Astrocyte (in vitro differentiated cells and primary cell): Measurements from ENCODE around the gene ZNF609. TPM values are rescaled to one million over a fixed set of nuclear protein-coding genes. Genes with fewer than 3 reads are reported as not detected.

Source experiments
- DNase-seq: peaks from one replicate; pipeline ENCODE4 v3.0.0-alpha.2; 2010; ENCODE audit warnings: low read depth
- FAIRE-seq: peaks from 2 replicates; lab custom pipeline; 2011; peaks lifted over from hg19 to GRCh38; lab: Jason Lieb, UNC
- H2AFZ ChIP-seq: 2 replicates; pipeline ENCODE4 v1.6.0; 2012; ENCODE audit warnings: low read depth, low read length, inconsistent platforms
- H3K27ac ChIP-seq: 2 replicates; pipeline ENCODE4 v1.5.1; 2011; ENCODE audit warnings: low read depth, low read length, inconsistent platforms
- H3K27me3 ChIP-seq: 2 replicates; pipeline ENCODE4 v1.6.0; 2011; ENCODE audit warnings: low read length, inconsistent platforms; ENCODE audit not compliant: insufficient read depth
- H3K36me3 ChIP-seq: 2 replicates; pipeline ENCODE4 v1.5.1; 2011; ENCODE audit warnings: low read length, inconsistent platforms; ENCODE audit not compliant: insufficient read depth
- H3K4me1 ChIP-seq: 2 replicates; pipeline ENCODE4 v1.5.1; 2011; ENCODE audit warnings: low read length, inconsistent platforms; ENCODE audit not compliant: insufficient read depth
- H3K4me2 ChIP-seq: 2 replicates; pipeline ENCODE4 v1.6.0; 2012; ENCODE audit warnings: low read length, inconsistent platforms
- H3K4me3 ChIP-seq: 2 replicates; pipeline ENCODE4 v1.5.1; 2011; ENCODE audit warnings: low read depth, mild to moderate bottlenecking, low read length, inconsistent platforms; ENCODE audit not compliant: insufficient read depth
- H3K79me2 ChIP-seq: 2 replicates; pipeline ENCODE4 v1.6.0; 2012; ENCODE audit warnings: mild to moderate bottlenecking, low read length, inconsistent platforms; ENCODE audit not compliant: insufficient read depth
- H3K9ac ChIP-seq: 2 replicates; pipeline ENCODE4 v1.6.0; 2012; ENCODE audit warnings: mild to moderate bottlenecking, low read length, inconsistent platforms
- H3K9me3 ChIP-seq: 2 replicates; pipeline ENCODE4 v1.5.1; 2012; ENCODE audit warnings: low read depth, mild to moderate bottlenecking, low read length, inconsistent platforms; ENCODE audit not compliant: insufficient read depth
- H4K20me1 ChIP-seq: 2 replicates; pipeline ENCODE4 v1.6.0; 2012; ENCODE audit warnings: low read length, inconsistent platforms; ENCODE audit not compliant: insufficient read depth
- H3K27ac Mint-ChIP-seq: one replicate; pipeline ENCODE4 v1.8.0; 2021; ENCODE audit warnings: mild to moderate bottlenecking, mixed read lengths; ENCODE audit not compliant: unreplicated experiment
- H3K27me3 Mint-ChIP-seq: one replicate; pipeline ENCODE4 v1.8.0; 2021; ENCODE audit warnings: low read depth, mixed read lengths; ENCODE audit not compliant: unreplicated experiment
- H3K36me3 Mint-ChIP-seq: one replicate; pipeline ENCODE4 v1.8.0; 2021; ENCODE audit warnings: low read depth, mixed read lengths; ENCODE audit not compliant: unreplicated experiment
- H3K4me1 Mint-ChIP-seq: one replicate; pipeline ENCODE4 v1.8.0; 2021; ENCODE audit warnings: low read depth, mixed read lengths; ENCODE audit not compliant: unreplicated experiment
- H3K4me3 Mint-ChIP-seq: one replicate; pipeline ENCODE4 v1.8.0; 2021; ENCODE audit warnings: mild to moderate bottlenecking, moderate library complexity, mixed read lengths; ENCODE audit not compliant: unreplicated experiment
- H3K9me3 Mint-ChIP-seq: one replicate; pipeline ENCODE4 v1.8.0; 2021; ENCODE audit warnings: mild to moderate bottlenecking, mixed read lengths; ENCODE audit not compliant: unreplicated experiment
- EZH2 ChIP-seq: IDR thresholded peaks from 2 replicates; pipeline ENCODE4 v1.6.1; 2012; ENCODE audit warnings: mild to moderate bottlenecking, low read length, inconsistent platforms; ENCODE audit not compliant: insufficient read depth
- total RNA-seq: library from RNA; stranded (reverse); gene quantifications from 2 replicates; pipeline ENCODE4 v1.2.1, GENCODE V29; 2021
- TF ChIP-seq, protein P1 (sequence below): IDR thresholded peaks from 2 replicates; pipeline ENCODE4 v1.5.1; 2011; ENCODE audit warnings: low read depth, mild to moderate bottlenecking, inconsistent platforms, low read length, moderate library complexity; ENCODE audit not compliant: insufficient read depth

The ZNF609 gene
- total RNA-seq, 1 donor from 2014 or later = 38.5 TPM

DNA sequence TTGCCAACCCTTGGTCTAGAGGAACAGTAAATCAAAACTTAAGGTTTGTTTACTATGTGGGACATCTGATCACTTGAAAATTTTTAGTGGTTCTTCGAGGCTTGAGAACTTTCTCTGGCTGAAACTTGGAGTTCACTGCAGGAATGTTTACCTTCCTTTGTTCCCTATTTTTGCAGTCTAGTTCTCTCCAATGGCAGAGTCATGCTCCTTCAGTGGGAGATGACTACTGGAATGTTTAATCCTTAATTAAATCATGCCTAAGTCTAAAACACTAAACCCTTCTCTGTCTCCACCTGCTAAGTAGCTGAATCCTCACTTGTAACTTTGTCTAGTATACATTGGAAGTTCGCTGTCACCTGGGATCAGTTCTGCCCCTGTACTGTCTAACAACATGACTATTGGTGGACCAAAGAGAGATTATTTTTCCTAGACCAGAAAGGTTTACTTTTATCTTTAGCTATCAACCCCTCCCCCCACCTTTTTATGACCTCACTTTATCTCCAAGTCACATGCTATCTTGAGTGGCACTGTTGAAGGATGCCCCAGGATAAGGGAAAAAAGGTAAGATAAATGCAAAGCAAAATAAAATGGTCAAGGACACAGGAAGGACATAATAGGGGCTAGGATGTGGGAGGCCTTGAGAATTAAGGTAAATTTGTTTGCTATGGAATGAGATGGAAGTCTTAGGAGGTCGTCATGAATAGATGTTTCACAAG lies 1.2 kb upstream of the ZNF609 start:
- Histone ChIP-seq H3K27ac (no peak overlapping the region), H3K4me2 (no peak overlapping the region), H3K36me3 (peaks cover 13% of the 10 kb centered on the region), H3K27me3 (no peaks in the 10 kb centered on the region), H3K4me3 (no peak overlapping the region), H3K4me1 (peaks cover 26% of the 10 kb centered on the region), H3K9me3 (no peaks in the 10 kb centered on the region), H4K20me1 (peaks cover 29% of the 10 kb centered on the region), H3K79me2 (peaks cover 33% of the 10 kb centered on the region), H2AFZ (no peak overlapping the region), H3K9ac (no peak overlapping the region)
- H3K4me1 Mint-ChIP-seq = peaks cover 28% of the 10 kb centered on the region
- H3K27ac Mint-ChIP-seq = no peak overlapping the region
- no peak for TF ChIP-seq EZH2
- TF ChIP-seq, protein P1, sequence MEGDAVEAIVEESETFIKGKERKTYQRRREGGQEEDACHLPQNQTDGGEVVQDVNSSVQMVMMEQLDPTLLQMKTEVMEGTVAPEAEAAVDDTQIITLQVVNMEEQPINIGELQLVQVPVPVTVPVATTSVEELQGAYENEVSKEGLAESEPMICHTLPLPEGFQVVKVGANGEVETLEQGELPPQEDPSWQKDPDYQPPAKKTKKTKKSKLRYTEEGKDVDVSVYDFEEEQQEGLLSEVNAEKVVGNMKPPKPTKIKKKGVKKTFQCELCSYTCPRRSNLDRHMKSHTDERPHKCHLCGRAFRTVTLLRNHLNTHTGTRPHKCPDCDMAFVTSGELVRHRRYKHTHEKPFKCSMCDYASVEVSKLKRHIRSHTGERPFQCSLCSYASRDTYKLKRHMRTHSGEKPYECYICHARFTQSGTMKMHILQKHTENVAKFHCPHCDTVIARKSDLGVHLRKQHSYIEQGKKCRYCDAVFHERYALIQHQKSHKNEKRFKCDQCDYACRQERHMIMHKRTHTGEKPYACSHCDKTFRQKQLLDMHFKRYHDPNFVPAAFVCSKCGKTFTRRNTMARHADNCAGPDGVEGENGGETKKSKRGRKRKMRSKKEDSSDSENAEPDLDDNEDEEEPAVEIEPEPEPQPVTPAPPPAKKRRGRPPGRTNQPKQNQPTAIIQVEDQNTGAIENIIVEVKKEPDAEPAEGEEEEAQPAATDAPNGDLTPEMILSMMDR = no peak
- H3K4me3 Mint-ChIP-seq = peak overlapping the region; percentile 80
- FAIRE-seq = no peak
- DNase-seq = no peak
- H3K9me3 Mint-ChIP-seq = no peaks in the 10 kb centered on the region
- H3K36me3 Mint-ChIP-seq = peaks cover 2% of the 10 kb centered on the region
- no peaks in the 10 kb centered on the region for H3K27me3 Mint-ChIP-seq

DNA sequence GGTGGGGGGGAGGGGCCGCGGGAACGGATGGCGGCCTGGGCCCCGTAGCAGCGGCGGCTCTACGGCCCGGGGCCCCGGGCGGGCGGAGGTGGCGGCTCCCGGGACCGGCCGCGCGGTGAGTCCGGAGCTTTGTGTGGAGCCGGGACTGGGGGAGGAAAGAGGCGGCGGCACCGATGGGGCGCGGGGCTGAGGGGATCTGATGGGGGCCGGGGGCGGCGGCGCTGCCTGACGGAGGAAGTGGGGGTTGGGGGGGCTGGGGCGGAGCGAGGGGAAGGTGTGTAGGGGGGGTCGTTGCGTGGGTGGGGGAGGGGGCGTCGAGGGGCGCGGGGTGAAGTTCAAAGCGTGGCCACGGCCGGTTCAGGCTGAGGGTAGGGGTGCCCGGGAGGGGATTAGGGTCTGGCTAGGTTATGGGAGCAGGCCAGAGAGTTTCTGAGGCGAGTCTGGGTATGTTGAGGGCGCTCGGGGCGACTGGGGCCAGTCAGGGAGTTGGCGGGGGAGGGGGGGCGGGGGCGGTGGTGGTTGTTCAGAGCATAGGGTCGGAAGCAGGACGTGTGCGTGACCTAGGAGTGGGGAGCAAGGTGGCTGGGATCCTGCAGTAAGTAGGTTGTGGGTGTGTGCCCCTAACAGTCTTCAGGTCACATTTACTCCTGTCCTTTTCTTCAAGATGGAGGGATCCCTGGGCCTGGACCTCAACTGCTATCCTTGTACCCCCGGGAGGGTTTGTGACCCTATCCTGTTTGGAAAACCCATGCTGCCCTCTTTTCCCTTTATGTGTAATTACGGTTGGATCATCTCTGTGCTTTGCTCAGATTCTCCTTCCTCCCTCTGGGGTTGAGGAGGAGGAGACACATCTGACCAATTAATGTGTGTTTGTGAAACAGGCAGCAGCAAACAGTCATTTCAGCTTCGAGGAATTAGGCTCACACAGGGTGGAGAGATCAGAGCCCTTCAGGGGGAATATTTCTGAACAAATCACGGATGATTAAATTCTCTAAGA lies 644 bp downstream of the ZNF609 start:
- Mint-ChIP-seq H3K4me3 (peak overlapping the region; percentile 87), H3K27ac (peak overlapping the region; percentile 56), H3K9me3 (no peaks in the 10 kb centered on the region), H3K36me3 (peaks cover 2% of the 10 kb centered on the region), H3K4me1 (peaks cover 36% of the 10 kb centered on the region), H3K27me3 (no peaks in the 10 kb centered on the region)
- peaks cover 26% of the 10 kb centered on the region for H3K4me1 ChIP-seq
- peak overlapping the region; percentile 8 for H2AFZ ChIP-seq
- no peaks in the 10 kb centered on the region for H3K27me3 ChIP-seq
- H3K4me2 ChIP-seq = peak overlapping the region; percentile 92
- peaks cover 5% of the 10 kb centered on the region for H3K36me3 ChIP-seq
- peak overlapping the region; percentile 82 for H3K9ac ChIP-seq
- H3K27ac ChIP-seq = peak overlapping the region; percentile 48
- no peaks in the 10 kb centered on the region for H3K9me3 ChIP-seq
- FAIRE-seq (peak; percentile 23), DNase-seq (peak; percentile 74)
- H3K79me2 ChIP-seq = peaks cover 51% of the 10 kb centered on the region
- H3K4me3 ChIP-seq = peak overlapping the region; percentile 75
- H4K20me1 ChIP-seq = peaks cover 44% of the 10 kb centered on the region
- TF ChIP-seq, protein P1 = no peak
- no peak for TF ChIP-seq EZH2
